HG03045 (cell line): Measurements from ENCODE around the gene SIRPB2.
A peak's percentile ranks its signal among the peaks of the same experiment; 100 is the strongest.

Experiments
- ATAC-seq: cut with Tn5 transposase; IDR thresholded peaks from one replicate; pipeline ENCODE4 v1.9.1; 2021; ENCODE audit warnings: mild to moderate bottlenecking, moderate library complexity; ENCODE audit not compliant: unreplicated experiment

SIRPB2 gene

GRCh38 chr20:1472556-1473245 is 18.5 kb downstream of the SIRPB2 start:
- ATAC-seq: no peak

GRCh38 chr20:1471242-1471641 is 20.0 kb downstream of the SIRPB2 start:
- no peak for ATAC-seq

- no peak for ATAC-seq
These were observed 21.2 kb downstream of the SIRPB2 start for GRCh38 chr20:1469925-1470571.

- ATAC-seq: no peak
These were observed 21.8 kb downstream of the SIRPB2 start for GRCh38 chr20:1469306-1469905.

- ATAC-seq: no peak
These were observed 23.0 kb downstream of the SIRPB2 start for GRCh38 chr20:1468117-1468624.

- no peak for ATAC-seq
These were observed 23.7 kb downstream of the SIRPB2 start for GRCh38 chr20:1467355-1468116.

GRCh38 chr20:1467082-1467354 is 24.2 kb downstream of the SIRPB2 start:
- no peak for ATAC-seq

GRCh38 chr20:1466211-1467081 is 24.8 kb downstream of the SIRPB2 start, which contains the start of gene NSFL1C:
Gene NSFL1C (minus strand): TSS chr20:1466849. CDS start chr20:1466824, 25 bp downstream.
- ATAC-seq: peak; percentile 88

GRCh38 chr20:1465470-1466210 is 25.6 kb downstream of the SIRPB2 start:
- ATAC-seq: no peak

GRCh38 chr20:1463971-1464570 is 27.1 kb downstream of the SIRPB2 start:
- ATAC-seq: no peak

GRCh38 chr20:1462834-1463233 is 28.4 kb downstream of the SIRPB2 start:
- no peak for ATAC-seq

- no peak for ATAC-seq
These were observed 29.2 kb downstream of the SIRPB2 start for GRCh38 chr20:1462001-1462400.

- ATAC-seq: no peak
These were observed 30.9 kb downstream of the SIRPB2 start for GRCh38 chr20:1460275-1460674.

GRCh38 chr20:1457992-1458391 is 33.2 kb downstream of the SIRPB2 start:
- no peak for ATAC-seq

- ATAC-seq: no peak
These were observed 34.9 kb downstream of the SIRPB2 start for GRCh38 chr20:1456300-1456699.

GRCh38 chr20:1450926-1451491 is 40.2 kb downstream of the SIRPB2 start:
- ATAC-seq: no peak

- ATAC-seq: no peak
These were observed 41.9 kb downstream of the SIRPB2 start for GRCh38 chr20:1449370-1449769.

GRCh38 chr20:1448081-1448620 is 43.1 kb downstream of the SIRPB2 start:
- ATAC-seq: no peak

- ATAC-seq: no peak
These were observed 44.7 kb downstream of the SIRPB2 start for GRCh38 chr20:1446536-1446935.
